Stimulated activated naive CD8-positive, alpha-beta T cell treated with anti-CD3 and anti-CD28 coated beads, Interleukin-15, Interleukin-2, amounts not matched to agents 100 U/mL and 50 U/mL, for 24 hours (primary cell): Measurements from ENCODE around the gene SYVN1.
"Not testable (repeated sequence)": the region's sequence is repeated elsewhere in the genome, so short reads cannot be mapped to it uniquely, and the experiment has no call there.

Experiments
- ATAC-seq: fragments of 150-1000 bp; cut with Tn5 transposase; one replicate; pipeline ENCODE4 v1.10.0; 2021
- DNase-seq: peaks from one replicate; pipeline ENCODE4 v3.0.0; 2021

The SYVN1 gene

DNA sequence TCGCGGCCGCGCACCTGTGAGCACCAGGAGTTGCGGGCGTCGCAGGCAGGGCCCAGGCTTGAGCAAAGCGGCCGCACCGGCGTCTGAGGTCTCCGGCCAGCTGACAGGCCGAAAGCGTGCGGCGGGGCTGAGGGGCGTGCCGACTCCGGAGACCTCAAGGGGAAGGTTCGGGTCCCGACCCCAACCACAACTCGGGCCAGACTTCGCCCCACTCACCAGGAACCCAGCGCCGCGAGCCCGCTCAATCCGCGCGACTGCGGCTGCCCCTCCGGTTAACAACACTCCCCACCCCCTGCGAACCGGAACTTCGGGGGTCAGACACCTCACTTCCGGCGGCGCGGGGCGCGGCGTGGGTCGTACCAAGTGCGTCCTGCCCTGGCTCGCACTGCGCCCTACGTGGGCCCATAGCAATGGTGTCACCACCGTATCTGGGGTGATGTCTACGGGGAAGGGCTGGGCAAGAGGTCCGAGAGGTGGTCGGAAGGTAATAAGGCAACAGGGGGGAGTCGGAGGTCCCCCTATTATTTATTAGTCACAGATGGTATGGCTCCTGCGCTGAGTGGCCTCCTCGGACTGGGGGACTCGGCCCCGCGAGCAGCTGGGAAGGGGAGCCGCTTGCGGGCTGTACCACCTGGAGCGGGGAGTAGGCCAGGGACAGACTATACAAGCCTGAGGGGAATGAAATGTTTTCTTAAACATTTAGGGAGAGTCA is at the start of gene SYVN1:
TSS of gene SYVN1 (minus strand) at position 280 of the 712 bp plus-strand sequence. CDS start 918 bp downstream, outside the sequence.
- ATAC-seq, result peak; percentile 85
- DNase-seq, result peak; percentile 93

DNA sequence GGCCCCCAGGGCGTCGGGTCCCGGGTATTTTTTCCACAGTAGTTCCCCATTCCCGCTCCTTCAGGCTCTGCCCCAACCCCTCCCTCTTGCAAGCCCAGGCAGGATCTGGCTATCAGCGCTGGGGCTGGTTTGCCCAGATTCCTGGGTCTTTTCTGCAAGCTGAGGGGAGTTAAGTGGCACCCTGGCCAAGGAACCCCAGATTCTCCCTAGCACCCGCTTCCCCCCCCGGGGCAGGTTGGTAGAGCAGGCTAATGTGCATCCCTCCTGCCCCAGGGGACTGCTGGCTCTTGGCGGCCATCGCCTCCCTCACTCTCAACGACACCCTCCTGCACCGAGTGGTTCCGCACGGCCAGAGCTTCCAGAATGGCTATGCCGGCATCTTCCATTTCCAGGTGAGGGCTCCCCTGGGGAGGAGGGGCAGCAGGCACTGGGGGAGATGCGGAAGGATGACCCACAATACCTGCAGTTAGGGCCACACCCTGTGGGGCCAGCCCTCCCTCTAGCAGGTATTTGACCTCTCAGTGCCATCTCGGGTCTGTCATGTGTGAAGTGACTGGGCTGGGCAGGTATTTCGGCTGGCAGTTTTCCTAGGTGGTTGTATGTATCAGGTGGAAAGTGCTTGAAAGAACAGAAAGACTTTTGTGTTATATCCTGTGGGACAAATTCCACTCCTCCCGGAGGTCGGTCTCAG is 49.0 kb upstream of the SYVN1 start:
- DNase-seq (no peak), ATAC-seq (no peak)

DNA sequence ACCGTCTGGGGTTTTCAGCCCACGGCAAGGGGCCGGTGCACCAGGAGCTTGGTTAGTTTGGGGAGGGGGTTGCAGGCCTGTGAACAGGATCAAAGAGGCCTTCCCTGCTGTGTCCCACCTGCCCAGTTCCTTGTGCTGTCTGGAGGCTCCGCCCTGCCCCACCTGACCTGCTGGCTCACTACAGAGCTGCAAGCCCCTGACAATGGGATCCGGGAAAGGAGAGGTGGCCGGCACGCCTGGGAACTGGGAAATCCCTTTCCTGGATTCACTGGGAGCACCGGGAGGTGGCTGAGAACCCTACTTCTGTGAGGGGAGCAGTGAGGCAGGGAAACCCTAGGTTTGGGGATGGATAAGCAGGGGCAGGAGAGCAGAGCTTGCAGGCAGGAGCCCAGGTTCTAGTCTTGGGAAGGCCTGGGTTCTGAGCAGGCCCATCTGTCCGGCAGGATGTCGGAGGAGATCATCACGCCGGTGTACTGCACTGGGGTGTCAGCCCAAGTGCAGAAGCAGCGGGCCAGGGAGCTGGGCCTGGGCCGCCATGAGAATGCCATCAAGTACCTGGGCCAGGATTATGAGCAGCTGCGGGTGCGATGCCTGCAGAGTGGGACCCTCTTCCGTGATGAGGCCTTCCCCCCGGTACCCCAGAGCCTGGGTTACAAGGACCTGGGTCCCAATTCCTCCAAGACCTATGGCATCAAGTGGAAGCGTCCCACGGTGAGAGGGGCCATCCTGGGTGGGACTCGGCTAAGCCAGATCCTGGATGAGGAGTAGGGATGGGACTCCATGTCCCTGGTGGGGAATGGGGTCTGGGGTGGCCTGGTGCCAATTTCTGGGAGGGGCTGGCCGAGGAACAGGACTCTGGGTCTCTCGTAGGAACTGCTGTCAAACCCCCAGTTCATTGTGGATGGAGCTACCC is 48.2 kb upstream of the SYVN1 start:
- DNase-seq (no peak), ATAC-seq (no peak)

DNA sequence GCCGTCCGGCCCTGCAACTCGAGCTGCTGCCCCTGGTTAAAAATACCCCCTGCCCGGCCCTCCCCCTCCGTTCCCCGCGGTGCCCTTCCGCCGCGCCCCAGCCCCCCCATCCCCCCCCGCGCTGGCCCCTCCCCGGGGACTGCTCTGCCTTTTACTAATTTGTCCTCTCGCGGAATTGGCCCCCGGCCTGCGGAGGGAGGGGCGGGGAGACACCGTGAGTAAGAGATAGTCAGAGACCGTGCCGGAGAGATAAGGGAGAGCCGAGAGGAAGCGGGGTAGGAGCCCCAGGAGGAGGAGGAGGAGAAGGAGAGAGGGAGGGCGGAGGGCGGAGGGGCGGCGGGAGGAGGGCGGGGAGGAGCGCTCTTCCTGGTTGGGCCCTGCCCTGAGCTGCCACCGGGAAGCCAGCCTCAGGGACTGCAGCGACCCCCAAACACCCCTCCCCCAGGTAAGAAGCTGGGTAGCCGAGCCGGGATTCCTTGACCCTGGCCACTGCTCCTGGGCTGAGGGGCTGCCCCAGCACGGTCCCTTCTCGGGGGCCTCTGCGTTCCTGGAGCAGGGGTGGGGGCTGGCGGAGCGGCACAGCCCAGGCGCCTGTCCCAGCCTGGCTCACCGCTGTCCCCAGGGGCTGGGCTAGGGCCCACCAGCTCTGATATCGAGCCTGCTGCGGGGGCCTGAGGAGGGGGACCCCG is 47.4 kb upstream of the SYVN1 start, which contains the start of gene CAPN1:
TSS of gene CAPN1 (plus strand) at position 360 of the 689 bp plus-strand sequence. CDS start 774 bp downstream, outside the sequence.
- DNase-seq (peak; percentile 78), ATAC-seq (peak; percentile 83)

DNA sequence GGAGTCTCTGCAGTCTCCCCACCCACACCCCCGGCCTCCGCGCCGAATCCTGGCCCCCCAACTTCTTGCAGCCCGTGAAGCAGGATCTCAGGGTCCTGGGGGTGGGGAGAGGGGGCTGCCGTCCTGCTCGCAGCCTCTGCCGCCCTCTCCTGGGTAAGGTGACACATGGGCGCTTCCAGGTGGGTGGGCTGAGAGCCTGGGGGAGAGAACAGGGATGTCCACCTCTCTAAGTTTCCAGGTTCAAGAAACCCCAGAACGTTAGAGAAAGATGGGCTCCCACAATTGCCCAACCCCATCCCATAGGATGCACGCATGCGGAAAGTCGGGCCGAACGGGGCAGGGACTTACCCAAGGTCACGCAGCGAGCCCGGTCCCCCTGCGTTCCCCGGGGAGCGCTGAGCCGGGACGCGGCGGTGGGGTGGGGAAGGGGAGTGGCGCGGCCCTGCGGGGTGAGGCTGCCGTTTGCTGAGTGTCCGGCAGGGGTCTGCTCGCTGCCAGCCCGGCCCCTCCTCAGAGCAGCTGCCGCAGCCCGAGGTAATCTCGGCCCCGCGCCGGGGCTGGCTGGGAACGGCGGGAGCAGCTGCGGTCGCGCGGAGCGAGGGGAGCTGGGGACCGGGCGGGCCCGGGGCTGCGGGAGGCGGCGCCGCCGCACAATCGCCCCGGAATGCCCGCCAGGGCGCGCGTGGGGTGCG is 46.7 kb upstream of the SYVN1 start:
- peak; percentile 76 for ATAC-seq
- peak; percentile 72 for DNase-seq

DNA sequence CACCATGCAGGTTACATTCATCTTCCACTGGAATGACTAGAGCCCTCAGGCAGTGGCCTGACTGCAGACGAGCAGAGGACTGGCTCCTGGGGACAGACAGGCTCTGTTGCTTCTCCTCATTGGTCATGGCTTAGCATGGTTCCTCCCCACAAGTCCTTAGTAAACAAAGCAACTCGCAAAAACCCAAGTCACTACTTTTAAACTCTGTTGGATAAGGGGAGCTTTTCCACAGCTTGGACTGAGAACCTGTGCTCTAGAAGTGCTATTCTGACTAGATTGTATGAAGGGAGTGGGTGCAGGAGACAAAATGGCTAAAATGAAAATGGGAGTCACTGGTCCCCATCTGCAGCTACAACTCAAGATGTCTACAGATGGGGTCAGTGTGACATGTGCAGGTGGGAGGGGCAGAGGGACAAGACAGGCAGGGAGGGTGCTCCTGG is 40.3 kb upstream of the SYVN1 start:
- ATAC-seq, DNase-seq: not testable (repeated sequence)

DNA sequence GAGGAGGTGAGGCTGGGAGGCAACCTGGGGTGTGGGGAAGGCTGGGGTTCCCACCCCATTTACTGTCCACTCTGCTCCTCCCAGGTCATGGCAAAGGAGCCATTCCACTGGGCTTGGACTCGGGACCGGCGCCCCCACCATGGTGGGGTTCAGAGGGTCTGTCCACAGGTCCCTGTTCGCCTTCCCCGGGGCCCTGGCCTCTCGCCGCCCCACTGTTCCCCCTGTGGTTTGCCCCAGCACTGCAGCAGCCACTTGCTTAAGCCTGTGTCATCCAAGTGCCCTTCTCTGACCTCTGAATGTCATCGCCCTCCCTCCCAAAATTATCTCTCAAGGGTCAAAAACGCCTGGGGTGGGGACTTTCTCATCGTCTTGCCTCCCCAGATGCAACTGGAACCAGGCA is 38.3 kb upstream of the SYVN1 start:
- no peak for ATAC-seq

DNA sequence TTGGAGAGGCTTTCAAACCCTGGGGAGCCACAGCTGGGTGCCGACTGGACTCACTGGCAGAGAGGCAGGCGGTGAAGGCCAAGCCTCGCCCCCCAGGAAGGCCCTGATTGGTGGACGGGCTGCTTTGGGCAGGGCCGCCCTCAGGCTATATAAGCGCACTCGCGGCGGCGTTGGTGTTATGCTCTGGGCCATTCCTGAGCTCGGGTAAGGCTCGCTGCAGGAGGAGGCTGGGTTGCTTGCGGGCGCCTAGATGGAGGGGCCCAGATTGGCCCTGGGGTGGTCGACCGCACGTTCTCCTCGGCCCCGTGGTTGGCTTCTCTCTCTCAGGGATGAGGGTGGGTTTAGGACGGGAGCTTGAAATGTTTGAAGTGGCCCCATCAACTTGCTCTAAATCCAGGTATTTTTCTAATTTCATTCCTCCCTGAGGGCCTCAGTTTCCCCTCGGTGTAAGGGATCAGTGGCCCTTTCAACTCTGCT is 35.8 kb upstream of the SYVN1 start, which contains the start of gene SPDYC:
TSS of gene SPDYC (plus strand) at position 176 of the 477 bp plus-strand sequence. CDS start 1,125 bp downstream, outside the sequence.
- no peak for ATAC-seq
- DNase-seq, result no peak

More for the DNA sequence above, 38.3 kb upstream of the SYVN1 start:
- DNase-seq, result no peak

DNA sequence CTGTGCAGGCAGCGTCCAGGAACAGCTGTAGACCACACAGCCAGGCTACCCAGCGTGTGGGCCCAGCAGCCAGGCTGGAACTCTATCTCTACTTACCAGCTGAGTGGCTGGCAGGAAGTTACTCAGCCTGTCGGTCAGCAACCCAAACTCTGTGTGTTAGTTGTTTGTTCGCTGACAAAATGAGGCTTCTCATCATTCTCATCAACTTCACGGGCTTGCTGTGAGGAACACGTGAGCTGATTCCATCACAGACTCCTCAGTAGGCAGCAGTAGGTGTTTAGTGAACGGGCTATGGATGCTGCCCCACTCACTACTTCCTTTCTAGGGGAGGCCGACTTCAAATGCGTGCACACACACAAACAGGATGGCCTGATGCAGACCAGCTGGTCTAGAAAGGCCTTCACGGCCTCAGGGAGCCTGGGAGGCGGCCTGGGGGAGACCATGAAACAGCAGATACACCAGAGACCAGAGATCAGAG is 34.9 kb upstream of the SYVN1 start:
- ATAC-seq, result peak; percentile 49
- no peak for DNase-seq

DNA sequence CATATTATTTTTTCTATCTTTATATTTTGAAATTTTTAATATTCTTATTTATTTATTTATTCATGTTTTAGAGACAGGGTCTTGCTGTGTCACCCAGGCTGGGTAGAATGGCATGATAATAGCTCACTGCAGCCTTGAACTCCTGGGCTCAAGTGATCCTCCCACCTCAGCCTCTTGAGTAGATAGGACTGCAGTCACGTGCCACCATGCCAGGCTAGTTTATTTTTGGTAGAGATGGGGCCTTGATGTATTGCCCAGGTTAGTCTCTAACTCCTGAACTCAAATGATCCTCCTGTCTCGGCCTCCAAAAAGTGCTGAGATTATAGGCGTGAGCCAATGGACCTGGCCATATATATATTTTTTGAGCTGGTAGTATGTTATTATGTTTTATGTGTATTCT is 33.3 kb upstream of the SYVN1 start:
- no peak for ATAC-seq
- no peak for DNase-seq

DNA sequence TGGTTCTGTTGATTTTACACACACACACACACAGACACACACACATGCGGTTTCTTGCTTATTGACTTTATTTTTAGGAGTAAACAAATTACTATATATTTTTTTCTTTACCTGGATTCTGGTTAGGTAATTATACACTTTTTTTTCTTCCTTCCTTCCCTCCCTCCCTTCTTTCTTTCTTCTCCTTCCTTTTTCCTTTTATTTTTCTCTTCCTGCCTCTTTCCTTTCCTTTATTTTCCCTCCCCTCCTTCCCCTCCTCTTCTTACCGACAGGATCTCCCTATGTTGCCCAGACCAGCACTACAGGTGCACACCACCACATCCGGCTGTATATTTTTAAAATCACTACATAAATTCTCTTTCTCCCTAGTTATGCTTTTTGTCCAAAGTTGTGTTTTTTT is 32.6 kb upstream of the SYVN1 start:
- DNase-seq (no peak), ATAC-seq (no peak)

DNA sequence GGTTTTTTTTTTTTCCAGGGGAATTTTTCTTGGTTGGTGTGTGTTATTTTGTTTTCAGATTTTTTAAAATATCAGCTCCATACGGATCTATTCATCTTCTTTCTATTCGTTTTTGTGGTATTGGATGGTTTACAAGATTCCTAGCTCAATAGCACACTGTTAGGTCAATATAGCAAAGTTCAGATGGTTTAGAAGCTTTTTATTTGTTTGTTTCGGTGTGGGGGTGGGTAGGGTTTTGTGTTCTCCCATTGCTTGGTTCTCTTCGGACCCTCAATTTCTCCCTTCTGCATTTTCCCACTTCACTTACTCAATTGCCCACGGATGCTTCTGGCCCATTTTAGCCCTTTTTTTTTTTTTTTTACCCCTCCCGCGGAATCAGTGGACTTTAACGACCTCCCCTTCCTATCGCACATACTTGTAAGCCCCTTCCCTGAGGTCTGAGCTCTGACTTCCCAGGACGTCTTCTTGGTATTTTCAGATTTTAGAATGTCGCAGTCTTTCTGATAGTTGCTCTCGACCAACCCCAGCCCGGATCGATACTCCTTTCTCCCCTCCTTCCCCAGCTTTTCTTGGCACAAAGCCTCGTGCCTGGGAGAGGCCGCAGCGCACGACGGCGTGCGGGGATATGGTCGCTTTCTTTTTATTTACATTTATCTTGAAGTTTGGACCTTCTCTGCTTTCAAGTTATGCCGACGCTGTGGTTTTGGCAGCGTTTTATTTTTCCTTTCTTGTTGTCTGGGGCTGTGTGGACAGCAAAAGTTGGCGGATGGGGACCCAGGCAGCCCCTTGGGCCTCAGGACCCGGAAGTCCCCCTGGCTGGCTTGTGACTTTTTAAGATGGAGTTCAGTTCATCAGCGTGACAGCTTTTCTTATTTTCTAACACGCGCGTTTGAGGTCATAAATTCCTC is 31.3 kb upstream of the SYVN1 start:
- DNase-seq (no peak), ATAC-seq (no peak)

DNA sequence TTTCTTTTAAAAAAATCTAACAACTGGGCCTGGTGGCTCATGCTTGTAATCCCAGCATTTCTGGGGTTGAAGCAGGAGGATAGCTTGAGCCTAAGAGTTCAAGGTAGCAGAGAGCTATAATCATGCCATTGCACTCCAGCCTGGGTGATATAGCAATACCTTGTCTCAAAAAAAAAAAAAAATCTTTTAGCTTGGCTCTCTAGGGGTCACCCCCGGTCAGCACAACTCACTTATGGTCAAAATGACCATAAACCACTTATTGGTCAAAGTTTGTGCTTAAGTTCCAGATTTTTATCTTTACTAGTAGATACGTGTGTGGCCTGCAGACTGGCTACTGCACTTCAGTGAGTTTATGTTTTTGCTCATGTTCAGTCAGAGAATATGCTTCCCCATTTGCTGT is 29.4 kb upstream of the SYVN1 start:
- no peak for DNase-seq
- ATAC-seq, result no peak

DNA sequence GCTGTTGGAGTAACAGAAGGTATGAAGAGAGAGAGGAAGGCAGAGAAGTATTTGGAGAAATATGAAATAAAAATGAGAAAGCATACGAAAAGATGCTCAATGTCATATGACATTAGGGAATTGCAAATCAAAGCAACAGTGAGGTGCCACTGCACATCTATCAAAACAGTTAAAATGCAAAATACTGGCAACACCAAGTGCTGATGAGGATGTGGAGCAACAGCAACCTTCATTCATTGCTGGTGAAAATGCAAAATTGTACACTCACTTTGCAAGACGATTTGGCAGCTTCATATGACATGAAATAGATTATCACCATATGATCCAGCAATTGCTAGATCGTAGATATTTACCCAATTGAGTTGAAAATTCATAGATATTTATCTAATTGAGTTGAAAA is 26.3 kb upstream of the SYVN1 start:
- no peak for ATAC-seq
- no peak for DNase-seq

DNA sequence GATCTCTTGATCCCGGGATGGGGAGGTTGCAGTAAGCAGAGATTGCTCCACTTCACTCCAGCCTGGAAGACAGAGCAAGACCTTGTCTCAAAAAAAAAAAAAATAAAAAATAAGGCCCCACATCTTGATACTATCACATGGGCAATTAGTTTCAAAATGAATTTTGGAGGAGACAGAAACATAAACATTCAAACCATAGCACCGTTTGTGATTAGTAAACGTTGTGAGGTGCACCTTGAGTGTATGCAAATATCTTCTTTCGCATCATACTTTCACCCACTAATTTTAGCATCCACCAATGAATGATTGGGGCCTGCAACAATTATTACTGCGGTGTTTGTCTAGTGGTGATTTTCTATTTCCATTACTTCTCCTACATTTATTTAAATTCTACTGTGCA is 24.7 kb upstream of the SYVN1 start:
- ATAC-seq, result no peak
- no peak for DNase-seq

DNA sequence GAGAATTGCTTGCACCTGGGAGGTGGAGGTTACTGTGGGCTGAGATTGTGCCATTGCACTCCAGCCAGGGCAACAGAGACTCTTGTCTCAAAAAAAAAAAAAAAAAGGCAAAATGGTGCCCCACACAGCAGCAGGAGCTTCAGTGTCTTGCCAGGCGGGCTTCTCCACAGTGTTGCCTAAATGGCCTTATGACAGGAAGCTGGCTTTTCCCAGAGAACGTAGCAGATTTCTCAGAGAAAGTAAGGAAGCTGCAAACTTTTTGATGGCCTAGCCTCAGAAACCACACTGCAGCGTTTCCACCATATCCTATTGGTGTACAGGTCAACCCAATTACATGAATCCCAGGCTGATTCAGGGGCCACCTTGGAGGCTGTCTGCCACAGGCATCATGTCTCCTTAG is 23.0 kb upstream of the SYVN1 start:
- ATAC-seq, result no peak

DNA sequence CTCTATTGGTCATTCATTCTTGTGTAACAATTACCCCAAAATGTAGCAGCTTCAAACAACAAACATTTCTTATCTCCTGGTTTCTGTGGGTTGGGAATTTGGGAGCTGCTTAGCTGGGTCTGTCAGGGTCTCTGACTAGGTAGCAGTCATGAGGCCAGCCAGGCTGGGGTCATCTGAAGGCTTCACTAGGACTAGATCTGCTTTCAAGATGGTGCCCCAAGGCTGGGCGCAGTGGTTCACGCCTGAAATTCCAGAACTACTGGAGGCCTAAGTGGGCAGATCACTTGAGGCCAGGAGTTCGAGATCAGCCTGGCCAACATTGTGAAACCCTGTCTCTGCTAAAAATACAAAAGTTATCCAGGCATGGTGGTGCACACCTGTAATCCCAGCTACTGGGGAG is 22.6 kb upstream of the SYVN1 start:
- ATAC-seq, result no peak
- no peak for DNase-seq

More for the DNA sequence above, 23.0 kb upstream of the SYVN1 start:
- no peak for DNase-seq

DNA sequence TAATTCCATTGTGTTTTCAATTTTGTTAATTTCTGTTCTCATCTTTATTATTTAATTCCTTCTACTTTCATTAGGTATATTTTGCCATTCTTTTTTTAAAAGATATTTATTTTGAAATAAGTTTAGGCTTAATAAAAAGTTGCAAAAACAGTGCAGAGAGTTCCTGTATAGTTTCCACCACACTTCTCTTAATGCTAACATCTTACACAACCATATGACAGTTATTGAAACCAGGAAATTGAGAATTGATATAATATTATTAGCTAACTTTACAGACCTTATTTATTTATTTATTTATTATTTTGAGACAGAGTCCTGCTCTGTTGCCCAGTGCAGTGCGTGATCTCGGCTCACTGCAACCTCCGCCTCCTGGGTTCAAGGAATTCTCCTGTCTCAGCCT is 21.9 kb upstream of the SYVN1 start:
- DNase-seq, result no peak
- ATAC-seq, result no peak

DNA sequence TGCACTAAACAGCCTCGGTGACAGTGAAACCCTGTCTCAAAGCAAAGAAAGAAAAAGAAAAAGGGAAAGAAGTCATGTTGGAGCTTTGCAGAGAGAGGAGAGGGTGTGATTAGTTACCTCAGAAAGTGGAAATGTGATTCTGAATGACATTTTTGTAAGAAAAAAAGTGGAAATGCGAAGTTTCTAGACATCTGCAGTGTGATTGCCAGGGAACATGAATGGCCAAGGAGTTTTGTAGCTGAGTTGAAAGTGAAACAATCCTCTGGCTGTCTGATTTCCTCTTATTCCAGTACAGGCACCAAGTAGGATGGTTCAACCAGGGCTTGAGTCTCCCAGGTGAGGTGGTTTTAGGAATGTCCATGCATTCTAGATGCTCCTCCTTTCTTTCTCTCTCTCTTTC is 17.8 kb upstream of the SYVN1 start:
- ATAC-seq, result no peak

More for the DNA sequence above, 17.8 kb upstream of the SYVN1 start:
- DNase-seq, result no peak
